Stimulated activated CD4-positive, alpha-beta T cell treated with anti-CD3 and anti-CD28 coated beads, Interleukin-1b, Interleukin-23, amount 100 ng/mL, for 24 hours (primary cell): ENCODE data around the gene APOB.

Experiments used
- DNase-seq, 4 experiments: peaks; one replicate each; pipeline ENCODE4 v3.0.0-alpha.2; 2020; ENCODE audit warnings: low read depth in 4 of 4, low spot score in 1 of 4

The APOB gene

DNA sequence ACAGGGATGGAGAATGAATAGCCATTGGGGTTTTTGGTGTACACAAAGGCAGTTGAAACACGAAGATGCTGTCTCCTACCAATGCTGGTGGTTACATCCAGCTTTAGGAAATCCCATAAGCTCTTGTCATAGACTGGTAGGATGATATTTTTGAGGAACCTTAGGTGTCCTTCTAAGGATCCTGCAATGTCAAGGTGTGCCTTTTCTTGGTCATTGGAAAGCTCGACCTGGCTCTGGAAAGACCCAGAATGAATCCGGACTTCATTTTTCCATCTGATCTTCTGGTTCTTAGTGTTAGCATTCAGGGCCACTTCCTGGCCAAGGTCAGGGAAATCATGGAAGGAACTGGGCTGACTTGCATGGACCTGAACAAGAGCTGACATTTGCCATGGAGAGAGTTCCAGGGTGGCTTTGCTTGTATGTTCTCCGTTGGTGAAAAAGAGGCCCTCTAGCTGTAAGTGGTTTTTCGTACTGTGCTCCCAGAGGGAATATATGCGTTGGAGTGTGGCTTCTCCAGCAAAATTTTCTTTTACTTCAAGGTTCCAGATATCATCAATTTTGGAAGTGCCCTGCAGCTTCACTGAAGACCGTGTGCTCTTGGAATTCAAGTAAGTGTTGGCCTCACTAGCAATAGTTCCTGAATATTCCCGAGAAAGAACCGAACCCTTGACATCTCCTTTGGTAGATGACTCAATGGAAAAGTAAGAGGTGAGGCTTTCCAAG is 38.0 kb downstream of the APOB start:
- DNase-seq: no peak

- DNase-seq: no peak
Measured at GRCh38 chr2:21005111-21005699, 38.7 kb downstream of the APOB start.

- DNase-seq: no peak
Measured at GRCh38 chr2:21004181-21004572, 39.7 kb downstream of the APOB start.

DNA sequence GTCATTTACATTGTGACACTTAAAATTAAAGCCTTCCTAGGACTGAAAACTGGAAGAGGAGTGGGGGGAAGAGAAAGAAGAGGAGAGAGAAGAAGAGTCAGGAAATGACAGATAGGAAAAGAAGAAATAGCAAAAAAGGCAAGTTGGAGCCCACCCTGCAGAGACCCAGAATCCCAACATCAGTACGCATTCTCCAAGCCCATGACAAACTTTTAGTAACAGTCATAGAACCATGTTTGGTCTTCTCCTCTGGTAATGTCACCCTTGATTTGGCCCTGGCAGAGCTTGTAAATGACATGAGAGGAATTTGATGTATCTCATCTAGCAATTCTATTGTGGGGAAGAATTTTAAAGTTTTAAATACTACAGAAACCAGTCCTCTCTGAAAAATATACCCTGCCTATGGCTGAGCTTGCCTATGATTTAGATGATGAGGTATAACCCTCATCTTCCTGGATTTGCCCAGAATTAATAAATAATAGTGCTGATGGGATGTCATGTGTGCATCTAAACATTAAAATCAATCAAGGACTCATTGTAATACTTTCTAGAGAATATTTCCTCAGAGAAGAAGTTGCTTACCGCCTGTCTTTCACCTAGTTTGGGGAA is 40.2 kb downstream of the APOB start:
- DNase-seq: no peak

GRCh38 chr2:21002814-21003192 is 41.1 kb downstream of the APOB start:
- no peak for DNase-seq

GRCh38 chr2:21001988-21002813 is 41.7 kb downstream of the APOB start:
- no peak for DNase-seq

GRCh38 chr2:21001225-21001946 is 42.5 kb downstream of the APOB start:
- no peak for DNase-seq

DNA sequence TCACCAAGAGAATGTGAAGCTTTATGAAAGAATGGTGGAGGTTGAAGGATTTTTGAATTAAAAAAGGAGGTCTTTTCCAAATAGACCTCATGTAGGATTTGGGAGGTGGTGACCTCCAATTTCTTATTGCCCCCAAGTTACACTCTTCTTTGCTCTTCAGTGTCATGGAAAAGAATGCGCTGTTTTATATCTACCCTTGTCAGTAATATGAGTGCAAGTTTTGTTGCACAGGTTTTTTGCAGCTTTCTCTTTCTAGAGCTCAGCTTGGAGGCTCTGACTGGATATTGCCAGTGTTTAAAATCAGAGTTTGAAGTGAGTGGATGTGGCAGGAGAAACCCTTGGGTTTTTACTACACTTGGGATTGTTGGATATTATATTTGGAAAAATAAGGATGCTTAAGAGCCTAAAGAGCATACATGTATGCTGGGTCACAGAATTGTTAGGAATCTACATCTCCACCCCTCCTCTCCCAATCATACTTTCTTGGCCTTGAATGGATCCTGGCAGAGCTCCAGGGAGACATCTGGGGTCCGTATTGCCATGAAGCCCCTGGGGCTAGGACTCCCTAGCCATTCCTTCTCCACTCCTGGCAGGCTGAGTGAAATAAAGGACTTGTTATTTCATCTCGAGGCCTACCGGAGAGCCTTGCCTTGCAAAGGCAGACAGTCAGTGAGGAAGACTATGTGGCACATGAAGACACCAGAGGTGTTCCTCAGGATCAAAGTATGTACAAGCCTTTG is 43.8 kb downstream of the APOB start:
- DNase-seq: no peak

GRCh38 chr2:20998972-20999905 is 44.6 kb downstream of the APOB start:
- no peak for DNase-seq

GRCh38 chr2:20997953-20998722 is 45.7 kb downstream of the APOB start:
- no peak for DNase-seq

- no peak for DNase-seq
Measured at GRCh38 chr2:20994130-20994529, 49.7 kb downstream of the APOB start.

GRCh38 chr2:20992201-20992711 is 51.6 kb downstream of the APOB start:
- DNase-seq: no peak

DNA sequence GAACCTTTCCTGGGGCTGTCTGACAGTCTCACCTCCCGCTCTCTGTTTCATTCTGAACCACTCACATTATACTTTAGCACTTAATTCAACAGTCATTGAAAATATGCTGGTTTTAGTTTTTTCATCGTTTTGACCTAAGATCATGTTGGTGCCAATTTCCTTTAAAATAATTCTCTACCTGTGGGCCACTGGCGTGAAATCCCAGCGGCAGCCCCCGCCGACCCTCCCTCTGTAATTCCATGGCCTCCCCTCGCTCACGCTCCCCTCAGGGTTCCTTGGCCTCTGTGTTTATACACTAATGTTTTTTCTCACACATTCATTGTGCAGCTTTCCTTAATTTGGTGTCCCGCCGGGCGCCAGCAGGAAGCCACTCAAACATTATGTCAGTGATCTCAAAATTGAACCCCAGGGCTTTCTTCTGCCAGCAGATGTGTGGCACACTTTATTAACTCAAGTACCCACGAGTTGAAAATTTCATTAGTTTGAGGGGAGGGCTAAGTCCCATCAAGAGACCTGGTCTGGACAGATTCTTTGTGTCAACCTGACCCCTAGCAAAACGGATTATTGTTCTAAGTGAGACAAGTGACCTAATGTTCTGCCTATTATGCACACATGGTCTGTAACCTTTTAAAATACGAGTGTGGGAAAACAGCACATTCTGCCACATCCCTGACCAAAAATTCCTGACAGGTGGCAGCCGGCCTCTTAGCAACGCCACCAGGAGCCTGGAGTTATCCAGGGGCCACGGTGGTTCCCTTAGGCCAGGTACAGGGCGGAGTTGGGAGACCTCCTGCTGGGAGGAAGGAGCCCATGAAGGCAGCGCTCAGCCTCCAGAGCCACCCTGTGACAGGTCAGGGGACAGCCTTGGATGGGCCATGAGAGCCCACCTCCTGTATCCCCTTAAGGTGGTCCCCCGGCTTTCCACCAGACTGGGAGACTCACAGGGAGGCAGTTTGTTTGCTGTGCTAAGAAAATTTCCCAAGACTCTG is 53.1 kb downstream of the APOB start:
- no peak for DNase-seq

DNA sequence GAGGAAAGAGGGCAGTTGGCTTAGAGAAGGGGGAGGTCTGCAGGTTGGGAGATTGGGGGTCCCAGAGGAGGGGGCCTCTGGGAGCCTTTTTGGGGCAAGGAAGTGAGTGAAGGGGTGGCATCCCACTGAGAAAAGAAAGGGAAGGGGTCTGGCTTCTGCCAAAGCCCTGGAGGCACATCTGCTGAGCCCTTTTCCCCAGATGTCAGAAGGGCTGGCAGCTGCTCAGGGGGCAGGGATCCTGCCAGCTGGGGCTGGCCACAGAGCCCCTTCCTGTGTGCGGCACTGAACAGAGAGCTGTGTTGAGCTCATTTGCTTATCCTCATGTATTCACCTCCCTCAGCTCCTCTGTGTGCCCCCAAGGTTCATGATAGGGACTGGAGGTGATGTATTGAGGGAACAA is 54.5 kb downstream of the APOB start:
- no peak for DNase-seq

GRCh38 chr2:20988905-20989304 is 55.0 kb downstream of the APOB start:
- no peak for DNase-seq

GRCh38 chr2:20986024-20986939 is 57.6 kb downstream of the APOB start:
- no peak for DNase-seq
